ENCODE results near the gene TARS3.
"Not testable (repeated sequence)": the region's sequence is repeated elsewhere in the genome, so short reads cannot be mapped to it uniquely, and the experiment has no call there.

TARS3 gene

DNA sequence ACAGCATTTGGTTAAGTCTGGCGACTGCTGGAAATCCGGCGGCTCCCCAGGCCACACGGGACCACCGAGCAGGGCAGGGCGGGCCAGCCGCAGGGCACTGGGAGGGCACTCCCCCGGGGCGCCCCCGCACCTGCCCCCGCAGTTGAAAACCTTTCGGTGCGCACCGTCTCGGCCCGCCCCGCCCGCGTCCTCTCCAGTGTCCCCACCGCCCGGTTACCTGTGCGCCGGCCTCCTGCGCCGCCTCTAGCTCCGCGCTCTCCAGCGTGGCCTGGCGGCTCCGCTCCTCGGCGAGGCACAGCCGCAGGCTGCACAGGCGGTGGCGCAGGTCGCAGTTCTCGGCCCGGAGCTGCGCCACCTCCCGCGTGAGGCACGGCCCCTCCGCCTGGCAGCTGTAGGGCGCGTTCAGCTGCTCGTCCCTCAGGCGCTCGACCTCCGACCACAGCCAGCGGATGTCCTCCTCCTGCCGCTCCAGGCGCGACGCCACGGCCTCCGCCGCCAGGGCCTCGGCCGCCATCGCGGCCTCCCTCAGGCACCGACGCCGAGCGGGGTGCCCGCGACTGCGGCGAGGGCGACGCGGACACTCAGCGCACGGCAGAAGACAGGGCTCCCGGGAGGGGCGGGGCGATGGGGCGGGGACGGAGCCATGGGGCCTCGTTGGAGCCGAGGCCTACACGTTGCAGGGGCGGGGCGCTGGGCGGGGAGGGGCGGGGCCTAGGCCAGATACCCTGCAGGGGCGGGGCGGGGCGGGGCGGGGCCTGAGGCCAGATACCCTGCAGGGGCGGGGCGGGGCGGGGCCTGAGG, at the start of gene TARS3:
TARS3 (minus strand) TSS at position 600 of the 801 bp plus-strand sequence; CDS start at position 514, 86 bp downstream.
- peak; percentile 97 for DNase-seq

DNA sequence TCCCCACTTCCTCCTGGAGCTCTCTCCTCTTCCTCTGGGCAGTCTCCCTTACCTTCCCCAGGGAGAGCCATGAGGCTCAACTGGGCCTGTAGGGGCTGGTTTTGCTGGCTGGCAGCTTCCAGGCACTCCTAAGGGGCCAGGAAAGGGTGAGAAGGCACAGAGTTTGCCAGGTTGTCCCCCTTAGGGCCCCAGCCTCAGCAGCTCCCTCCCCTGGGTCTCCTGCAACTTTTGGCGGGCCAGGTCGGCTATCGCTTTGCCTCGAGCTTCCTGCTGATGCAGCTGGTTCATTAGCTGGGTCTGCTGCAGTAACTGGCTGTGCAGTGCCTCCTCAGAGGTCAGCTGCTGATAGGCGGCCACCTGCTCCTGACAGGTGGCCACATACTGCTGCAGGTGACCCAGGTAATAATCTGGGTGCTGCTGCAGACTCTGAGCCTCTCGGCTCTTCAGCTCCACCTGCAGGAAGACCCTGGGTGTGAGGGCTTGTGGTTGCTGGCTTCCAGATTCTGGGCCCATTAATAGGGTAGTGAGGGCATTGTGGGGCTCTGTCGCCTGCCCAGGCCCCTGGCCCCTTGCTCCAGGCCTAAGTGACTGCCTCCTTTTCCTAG, 49.3 kb upstream of the TARS3 start:
- peak; percentile 79 for DNase-seq

DNA sequence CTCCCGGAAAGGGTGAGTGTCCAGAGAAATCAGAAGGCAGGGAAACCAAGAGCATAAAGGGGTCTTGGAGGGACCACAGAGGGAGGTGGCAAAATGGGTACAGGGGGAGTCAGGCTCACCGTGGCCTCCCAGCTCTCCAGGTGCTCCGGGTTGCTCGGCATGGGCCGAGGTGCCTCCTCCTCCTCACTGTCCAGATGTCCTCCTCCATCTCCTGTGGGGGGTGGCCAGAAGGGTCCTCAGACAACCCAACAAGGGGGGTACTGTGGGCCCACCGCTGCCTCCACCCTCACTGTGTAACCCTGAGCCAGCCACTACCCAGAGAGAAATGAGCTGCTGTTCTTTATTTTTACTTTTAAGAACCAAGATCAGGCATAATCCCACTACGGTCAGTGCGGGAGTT, 48.6 kb upstream of the TARS3 start:
- DNase-seq: no peak

DNA sequence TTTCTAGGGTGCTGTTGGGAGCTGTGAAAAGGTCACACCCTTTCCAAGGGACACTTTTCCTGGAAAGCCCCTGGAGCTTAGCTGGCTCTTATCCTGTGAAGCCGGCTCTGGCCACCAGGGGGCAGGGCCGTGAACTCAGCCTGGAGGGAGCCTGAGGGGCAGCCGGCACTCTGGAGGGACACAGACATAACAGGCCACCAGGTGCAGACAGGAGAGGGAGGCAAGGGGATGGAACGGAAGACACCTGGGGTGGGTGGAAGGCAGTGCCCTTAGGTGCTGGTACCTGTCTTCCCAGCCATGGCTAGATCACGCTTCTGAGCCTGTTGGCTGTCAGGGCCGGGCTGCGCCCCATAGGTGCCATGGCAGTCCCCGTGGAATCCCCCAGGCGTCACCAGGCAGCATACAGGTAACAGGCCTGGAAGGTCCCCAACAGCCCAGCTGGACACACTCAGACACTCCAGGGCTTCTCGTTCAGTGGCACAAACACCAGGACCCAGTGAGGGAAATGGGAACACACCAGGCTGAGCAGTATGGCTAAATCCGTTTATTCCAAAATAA, 42.9 kb upstream of the TARS3 start:
- DNase-seq: peak; percentile 39

DNA sequence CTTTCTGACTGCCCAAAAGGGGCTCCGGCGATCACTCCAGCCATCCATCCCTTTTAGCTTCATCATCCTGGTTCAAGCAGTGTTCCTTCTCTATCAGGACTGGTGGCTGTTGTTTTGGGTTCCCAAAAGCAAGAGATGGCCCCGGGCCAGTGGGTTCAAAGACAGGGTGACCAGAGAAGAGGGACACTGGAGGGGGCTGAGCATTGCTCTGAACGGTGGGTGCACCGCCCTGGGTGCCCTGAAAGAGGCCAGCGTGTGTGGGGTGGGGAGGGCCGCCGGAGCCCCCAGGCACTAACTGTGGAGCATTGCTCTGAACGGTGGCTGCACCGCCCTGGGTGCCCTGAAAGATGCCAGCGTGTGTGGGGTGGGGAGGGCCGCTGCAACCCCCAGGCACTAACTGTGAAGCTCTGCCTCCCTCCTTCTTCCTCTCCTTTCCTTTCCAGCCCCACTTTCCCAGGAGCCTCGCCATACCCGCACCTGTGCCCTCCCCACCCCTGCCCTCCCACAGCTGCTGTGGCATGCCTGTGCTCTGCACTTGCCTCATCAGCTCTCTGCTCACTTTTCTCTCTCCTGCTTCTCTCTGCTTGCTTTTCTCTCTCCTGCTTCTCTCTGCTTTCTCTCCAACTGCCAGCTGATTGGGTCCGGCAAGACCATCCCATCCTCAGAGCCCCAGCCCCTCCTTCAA, 41.6 kb upstream of the TARS3 start:
- DNase-seq: no peak

DNA sequence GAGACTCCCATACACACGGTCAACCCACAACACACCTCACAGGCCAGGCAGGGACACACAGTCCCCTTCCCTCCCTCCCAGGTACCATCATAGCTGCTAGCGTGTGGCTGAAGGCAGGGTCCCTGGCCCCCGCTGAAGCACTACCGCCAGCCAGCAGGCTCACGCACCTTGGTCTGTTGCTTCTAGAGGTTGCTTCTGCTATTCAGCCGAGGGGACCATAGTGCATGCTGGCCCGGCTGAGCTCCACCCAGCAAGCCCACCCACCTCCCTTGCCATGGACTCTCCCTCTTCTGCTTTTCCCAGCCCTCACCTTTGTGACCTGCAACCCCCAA, 41.0 kb upstream of the TARS3 start:
- DNase-seq: not testable (repeated sequence)

DNA sequence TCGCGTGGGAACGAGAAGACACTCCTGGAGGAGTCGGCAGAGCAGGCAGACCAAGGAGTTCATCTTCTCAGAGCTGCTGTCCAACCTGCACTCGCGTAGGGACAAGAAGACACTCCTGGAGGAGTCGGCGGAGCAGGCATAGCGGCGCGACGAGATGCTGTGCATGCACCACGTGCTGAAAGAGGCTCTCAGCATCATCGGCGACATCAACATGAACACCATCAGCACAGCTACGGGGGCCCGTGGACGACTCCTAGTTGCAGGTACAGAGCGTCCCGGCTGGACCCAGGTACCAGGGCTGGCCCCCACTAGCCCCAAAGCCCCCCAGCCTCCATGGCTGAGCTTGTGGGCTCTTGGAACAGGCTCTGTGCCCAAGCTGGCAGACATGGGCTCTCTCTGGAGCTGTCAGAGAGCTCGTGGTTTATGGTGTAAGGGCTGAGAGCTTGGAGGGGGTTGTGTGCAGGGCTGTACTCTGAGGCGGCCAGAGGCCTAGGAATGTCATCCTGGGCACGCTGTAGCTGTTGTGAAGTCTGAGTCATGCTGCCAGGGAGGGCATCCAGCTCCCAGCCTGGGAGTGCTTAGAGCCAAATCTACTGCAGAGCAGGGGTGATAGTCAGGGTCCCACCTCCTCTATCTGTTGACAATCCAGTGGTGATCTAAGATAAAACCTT, 40.5 kb upstream of the TARS3 start:
- not testable (repeated sequence) for DNase-seq

DNA sequence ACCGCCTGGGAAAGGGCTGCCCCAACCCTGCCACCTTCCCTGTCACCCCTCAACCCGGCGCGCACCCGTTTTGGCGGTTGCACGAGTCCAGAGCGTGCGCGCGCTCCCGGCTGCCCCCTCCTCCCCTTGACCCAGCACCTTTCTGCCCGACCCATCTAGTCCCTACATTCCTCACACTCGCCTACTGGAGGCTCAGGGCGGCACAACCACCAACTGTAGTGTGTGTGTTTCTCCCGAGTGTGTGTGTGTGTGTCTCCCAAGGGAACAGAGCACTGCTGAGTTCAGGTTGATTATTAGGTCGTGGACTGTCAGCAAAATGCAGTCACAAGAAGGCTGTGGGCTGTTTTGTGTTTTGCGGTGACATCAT, 22.4 kb upstream of the TARS3 start:
- not testable (repeated sequence) for DNase-seq

DNA sequence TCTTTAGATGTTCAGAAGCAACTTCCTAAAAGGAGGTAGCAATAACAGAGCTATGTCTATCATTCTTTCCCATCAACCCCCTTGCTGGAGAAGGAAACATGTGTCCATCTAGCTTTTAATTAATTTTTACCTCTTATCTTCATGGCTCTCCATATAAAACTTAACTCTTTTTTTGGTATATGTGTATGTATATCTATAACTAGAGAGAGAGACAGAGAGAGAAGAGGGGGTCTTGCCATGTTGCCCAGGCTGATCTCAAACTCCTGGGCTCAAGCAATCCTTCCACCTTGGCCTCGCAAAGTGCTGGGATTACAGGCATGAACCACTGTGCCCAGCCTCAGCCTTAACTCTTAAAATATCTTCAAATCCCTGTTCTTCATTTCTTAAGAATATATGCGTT, 10.6 kb upstream of the TARS3 start:
- not testable (repeated sequence) for DNase-seq

DNA sequence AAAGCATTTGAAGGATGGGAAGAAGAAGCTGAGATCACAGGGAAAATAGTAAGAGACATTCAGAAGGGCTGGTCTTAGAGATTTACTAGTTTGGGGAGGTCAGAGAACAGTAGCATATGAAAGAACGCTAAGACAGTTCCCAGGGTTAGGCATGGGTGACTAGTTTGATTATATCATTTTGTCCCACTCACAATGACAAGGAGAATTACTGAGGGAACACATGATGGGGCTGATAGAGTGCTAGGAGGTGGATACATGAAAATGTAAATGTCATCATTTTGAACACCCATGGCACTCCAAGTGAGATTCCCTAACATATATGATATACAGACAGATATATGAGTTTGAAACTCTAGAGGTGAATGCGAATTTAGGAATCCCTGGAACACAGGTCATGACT, 9.3 kb upstream of the TARS3 start:
- no peak for DNase-seq

DNA sequence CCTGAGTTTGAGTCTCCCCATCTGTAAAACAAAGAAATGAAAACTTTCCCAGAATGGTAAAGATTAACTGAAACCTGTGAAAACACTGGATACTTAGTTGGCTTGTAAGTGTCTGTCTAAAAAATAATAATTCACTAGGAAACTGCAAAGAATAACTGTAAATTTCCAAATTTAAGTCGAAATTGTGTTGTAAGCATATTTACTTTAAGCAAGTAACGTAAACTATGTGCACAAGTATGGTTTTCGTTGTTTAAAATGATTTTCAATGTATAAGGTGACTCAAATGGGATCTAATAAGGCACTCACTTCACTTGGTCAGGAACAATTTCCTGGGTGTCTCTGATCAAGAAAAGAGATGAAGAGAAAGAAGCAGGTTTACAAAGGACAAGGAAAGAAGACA, 8.5 kb upstream of the TARS3 start:
- no peak for DNase-seq

DNA sequence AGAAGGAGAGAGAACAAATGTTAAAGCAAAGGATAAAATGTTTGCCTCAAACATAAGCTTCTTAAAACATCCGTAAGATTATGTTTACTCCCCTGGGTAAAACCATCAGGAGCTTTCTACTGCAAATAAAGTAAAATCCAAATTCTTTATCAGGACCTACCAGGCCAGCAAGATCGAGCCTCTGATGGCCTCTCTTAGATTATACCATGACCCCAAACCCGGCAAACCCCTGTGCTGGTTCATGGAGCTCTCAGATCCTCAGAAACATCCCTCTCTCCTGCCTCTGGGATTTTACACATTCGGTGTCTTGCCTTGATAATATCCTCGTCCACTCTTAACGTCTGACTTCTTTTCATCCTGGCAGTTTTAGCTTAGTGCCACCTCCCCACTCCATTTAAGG, 7.5 kb upstream of the TARS3 start:
- no peak for DNase-seq

DNA sequence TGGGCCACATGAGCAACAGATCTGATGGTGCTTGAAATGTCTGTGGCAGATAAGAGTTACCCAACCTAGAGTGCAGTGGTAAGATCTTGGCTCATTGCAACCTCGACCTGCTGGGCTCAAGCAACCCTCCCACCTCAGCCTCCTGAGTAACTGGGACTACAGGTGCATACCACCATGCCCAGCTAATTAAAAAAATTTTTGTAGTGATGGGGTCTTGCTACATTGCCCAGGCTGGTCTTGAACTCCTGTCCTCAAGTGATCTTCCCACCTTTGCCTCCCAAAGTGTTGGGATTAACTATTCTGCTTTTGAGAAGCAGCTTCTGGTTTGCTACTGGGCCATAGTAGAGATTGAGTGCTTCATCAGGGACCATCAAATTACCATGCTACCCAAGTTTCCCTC, 2.9 kb upstream of the TARS3 start:
- DNase-seq: no peak

DNA sequence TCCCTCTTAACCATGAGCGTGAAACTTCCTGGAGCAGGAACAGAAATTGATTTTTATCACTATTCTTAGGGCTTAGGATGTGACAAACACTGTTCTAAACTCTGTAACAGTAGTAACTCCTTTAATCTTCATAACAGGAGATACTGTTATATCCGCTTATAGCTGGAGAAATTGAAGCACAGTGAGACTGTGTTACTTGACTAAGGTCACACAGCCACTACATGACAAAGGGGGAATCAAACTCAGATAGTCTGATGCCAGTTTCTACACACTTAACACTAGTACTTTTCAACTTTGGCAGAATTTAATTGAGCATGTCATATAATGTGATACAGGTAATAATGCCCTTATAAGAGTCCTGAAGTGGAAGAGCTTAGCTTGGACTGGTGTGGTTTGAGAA, 800 bp upstream of the TARS3 start:
- no peak for DNase-seq

DNA sequence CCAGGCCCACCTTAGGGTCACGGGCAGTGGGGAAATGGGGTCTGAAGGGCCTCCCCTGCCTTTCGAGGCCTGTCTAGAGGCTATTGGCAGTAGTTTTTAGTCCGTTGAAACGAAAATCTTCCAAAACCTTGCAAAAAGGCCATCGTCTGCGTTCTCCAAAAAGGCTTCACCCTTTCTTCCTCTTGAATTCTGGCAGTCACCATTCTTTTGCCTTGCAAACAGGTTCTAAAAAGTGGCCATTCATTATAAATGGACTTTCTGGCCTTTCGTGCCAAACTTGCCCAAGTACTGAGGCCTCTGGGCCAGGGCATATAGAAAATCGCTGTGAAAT, 367 bp upstream of the TARS3 start:
- no peak for DNase-seq

DNA sequence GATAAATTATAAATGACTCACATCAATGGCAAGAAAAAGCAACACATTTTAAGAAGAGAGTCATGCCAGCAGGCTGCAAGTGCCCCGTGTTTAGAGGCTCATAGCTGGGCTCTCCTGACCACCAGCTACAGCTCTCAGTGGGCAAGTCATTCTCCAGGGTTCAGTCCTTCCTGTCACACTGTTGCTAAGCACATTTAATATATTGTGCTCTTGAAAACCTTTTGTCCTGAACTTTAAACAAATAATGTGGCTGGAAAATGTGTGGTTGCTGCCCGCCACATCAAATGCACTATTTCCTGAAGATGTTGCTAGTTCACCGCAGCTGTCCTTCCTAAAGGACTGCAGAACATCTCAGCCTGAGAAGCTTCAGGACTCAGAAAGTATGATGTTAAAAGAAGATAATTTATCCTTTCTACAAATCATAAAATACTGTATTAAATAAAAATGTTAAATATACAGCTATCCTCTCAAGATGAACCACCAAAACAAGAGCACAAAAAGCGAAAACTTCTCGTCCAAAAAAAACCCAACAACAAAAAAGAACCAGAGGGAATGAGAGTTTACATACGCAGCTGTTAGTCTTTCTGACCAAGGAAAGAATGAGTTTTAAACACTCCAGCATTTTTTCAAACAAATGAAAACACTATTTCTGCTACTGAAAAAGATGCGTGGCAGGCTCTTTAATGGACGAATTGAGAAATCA, 951 bp downstream of the TARS3 start:
- peak; percentile 40 for DNase-seq

DNA sequence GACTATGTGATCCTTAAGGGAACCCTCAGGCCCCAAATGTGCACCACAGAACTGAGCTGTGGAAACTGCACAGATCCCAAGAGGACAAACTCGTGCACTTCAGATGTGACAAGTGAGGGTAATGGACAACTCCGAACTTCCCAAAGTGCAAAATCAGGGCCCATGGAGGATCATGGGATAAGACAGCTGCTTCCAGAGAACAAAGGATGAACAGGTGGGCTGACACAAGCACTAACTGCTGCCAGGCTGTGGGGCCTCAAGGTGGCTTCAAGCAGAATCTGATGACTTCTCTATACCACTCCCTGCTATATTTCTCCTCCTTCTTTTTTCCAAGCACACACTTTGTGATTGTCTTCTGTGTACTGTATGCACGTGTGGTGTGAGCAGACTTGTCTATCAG, 5.4 kb downstream of the TARS3 start:
- DNase-seq: no peak

DNA sequence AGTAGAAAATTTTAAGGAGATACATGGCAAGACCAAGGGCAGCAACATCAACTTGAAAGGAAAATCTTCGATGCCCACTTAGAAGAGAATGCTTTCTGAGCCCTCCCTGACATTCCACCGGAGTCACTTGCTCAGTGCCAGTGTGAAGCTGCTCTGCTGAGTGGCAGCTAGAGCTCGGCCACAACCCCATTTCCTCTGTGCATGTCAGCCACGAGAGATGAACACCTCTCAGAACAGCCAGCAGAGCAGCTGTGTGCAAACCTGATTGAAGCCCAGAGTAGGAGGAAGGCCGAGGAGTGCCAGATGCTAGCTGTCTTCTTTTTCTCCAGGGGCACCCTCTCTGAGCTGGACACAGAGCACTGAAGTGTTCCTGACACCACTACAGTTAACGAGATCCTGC, 12.2 kb downstream of the TARS3 start:
- no peak for DNase-seq

DNA sequence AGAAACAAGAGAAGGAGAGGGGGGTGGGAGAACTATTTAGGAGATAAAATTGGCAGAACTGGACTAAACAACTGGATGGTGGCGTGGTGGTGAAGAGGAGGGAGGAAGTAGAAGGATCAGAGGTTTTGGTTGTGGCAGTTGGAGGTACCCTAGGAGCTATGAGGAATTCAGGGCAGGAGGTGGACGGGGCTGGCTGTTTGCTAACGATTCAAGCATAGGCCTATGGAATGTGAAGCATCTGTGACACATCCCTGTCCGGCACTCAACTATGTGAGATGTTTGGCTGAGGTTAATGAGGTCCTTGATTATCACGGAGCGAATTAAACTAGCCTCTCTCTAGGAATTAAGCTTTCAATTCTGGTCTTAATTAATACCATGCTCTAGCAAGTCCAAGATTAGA, 13.5 kb downstream of the TARS3 start:
- no peak for DNase-seq

DNA sequence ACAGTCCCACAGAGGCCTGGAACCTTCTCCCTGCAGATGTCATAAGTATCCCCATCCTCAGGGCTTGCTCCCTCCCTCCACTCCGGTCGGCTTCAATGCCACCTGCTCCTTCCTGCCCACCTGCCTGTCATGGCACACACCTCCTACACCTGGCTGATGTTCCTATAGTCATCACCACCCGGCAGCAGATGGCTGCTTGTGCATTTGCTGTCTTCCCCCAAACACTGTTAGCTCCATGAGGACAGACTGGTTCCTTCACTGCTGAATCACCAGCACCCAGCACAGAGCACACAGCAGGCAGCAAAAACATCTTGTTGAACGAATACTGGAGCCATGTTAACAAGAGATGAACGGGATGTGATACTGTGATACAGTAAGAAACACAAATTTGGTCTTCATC, 14.8 kb downstream of the TARS3 start:
- DNase-seq: no peak

DNA sequence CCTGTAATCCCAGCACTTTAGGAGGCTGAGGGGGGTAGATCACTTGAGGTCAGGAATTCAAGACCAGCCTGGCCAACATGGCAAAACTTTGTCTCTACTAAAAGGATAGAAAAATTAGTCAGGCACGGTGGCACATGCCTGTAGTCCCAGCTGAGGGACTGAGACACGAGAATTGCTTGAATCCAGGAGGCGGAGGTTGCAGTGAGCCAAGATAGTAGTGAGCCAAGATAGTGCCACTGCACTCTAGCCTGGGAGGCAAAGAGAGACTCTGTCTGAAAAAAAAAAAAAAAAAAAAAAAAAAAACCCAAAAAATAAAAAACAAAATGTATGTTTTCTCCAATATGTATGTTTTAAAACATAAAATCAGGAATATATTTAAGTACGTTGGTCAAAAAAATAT, 16.3 kb downstream of the TARS3 start:
- DNase-seq: no peak

DNA sequence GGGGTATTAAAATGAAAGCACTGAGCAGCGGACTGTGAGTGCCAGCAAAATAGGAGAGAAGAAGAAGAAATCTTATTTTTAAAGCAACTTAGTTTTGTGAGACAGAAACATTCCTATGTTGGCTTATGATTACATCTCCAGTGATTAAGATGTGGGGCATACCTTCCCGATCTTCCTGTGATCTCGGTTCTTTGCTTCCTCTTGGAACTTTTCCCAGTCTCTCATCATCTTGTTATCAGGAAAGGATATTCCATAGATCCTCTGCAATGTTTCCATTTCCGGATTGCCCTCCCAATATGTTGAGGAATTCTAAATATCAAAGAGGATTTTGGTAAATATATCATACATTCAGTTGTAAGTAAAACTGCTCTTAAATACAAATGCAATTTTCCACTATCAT, 22.2 kb downstream of the TARS3 start:
- DNase-seq: no peak

DNA sequence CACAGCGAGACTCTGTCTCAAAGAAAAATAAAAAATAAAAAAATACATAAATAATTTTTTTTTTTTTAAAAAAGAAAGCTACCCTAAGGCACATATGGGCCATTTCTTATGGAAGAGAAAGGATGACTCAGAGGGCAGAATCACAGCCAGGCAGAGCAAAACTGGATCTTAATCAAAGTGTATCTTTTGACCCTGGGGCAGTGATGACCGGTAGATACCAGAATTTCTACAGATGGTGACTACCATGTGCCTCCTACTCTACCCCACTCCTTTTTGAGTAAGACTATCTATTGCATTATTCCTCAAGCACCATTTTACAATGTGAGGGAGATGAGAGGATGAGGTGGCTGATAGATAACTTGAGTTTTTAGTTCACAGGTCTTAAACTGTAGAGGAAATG, 26.0 kb downstream of the TARS3 start:
- no peak for DNase-seq
